HG03575 (cell line): ENCODE measurements around the gene NRBF2.
"Not testable (repeated sequence)": the region's sequence is repeated elsewhere in the genome, so short reads cannot be mapped to it uniquely, and the experiment has no call there.

Experiments used
- ATAC-seq: cut with Tn5 transposase; IDR thresholded peaks from one replicate; pipeline ENCODE4 v1.9.1; 2021; ENCODE audit not compliant: unreplicated experiment, insufficient number of reproducible peaks, low FRiP score; ENCODE audit errors: extremely low read depth

Gene NRBF2

GRCh38 chr10:63133056-63133820, at the start of gene NRBF2:
Gene NRBF2 (plus strand): TSS chr10:63133328. CDS start chr10:63133471, 143 bp downstream.
- peak; percentile 97 for ATAC-seq

- ATAC-seq, result not testable (repeated sequence)
Observed at GRCh38 chr10:63083406-63083805, 49.7 kb upstream of the NRBF2 start.

DNA sequence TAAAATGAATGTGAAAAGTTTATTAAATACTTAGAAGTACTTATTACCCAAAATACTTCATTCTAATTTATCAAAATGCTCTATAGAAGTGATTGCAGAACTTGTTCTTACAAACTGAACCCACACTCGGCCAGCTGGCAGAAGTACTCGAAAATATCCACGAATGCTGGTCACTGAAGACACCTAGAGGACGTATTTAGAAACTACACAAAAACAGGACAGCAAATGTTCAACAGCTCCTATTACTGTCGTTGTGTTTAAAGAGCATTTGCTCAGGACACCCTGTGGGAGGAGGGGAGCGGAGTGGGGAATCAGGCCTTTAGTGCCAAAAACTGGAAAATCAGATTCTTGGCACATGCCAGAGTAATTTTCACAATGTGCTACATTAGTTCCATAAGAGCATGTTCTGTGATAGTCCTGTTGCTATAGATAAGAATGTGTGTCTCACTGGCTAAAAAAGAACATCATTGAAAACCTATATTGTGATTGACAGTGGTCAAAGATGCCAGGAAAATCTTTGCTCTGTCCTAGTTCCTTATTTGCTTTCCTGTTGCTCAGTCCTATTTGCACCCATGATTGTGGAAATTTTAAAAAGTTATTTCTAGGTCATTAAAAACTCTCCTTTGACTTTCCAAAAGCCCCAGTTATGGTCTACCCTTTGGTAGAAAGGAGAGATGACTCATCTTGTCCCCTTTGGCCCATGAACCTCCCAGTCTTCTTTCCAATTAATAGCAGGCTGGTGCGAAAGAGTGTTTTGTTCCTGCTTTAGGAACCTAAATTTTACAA, 49.0 kb upstream of the NRBF2 start:
- no peak for ATAC-seq

DNA sequence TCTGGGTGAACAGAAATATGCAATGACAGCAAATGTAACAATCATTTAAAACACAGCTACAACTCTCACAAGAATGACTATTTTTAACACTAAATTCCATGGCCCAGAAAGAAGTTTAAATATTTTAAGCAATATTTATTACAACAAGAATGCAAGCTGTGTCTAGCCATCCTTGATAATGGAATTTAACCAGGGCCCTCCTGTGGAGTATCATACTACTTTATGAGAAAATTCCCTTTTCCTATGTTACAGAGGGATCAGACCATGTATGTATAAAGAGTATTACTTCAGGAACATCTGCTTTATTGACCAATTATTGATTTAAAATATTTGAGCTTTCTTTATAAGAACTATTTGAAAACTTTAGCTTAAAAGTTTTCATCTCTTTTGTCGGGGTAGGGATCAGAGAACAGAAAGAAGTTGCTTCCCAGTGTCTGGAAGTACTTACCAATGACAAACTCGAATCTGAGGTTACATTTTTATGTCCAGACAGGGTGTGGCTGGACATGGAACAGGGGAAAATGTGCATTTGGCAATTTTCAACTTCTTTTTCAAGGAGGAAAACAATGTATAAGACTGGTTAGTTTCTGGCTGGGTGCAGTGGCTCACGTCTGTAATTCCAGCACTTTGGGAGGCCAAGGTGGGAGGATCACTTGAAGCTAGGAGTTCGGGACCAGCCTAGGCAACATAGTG, 48.3 kb upstream of the NRBF2 start:
- no peak for ATAC-seq

GRCh38 chr10:63093227-63093626, 39.9 kb upstream of the NRBF2 start:
- no peak for ATAC-seq

DNA sequence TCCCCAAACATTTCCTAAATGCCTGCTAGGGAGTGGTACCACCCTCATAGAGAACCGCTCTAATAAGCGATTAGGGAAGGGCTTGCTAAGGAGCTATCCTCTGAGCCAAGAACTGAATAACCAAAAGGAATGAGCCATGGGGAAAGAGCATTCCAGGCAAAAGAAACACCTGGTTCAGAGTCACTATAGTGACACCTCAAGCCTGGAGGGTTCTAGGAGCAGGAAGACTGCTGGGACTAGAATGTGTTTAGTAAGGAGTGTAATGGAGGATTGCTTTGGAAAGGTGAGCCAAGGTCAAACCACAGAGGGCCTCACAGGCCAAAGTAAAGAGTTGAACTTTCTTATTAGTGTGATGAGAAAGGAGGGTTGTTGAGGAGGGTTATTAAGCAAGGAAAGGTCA, 38.7 kb upstream of the NRBF2 start:
- no peak for ATAC-seq

GRCh38 chr10:63094881-63095280, 38.2 kb upstream of the NRBF2 start:
- ATAC-seq, result no peak

DNA sequence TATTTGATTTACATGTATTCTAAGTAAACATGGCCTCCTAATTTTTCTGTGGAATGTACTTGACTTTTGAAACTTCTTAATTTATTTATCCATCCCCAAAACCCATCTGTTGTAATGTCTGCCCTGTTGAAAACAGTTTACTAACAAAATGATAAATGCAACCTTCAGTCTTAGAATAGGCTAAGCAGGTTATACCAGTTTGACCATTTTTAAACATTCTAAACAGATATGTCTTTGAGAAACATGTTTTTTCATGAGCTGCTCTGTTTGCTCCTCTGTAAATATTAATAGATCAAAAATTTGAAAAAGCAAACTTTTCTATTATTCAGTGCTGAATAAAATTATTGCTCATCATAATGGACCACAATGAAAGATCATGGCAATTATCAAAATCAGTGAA, 33.4 kb upstream of the NRBF2 start:
- no peak for ATAC-seq

- not testable (repeated sequence) for ATAC-seq
Observed at GRCh38 chr10:63101091-63101490, 32.0 kb upstream of the NRBF2 start.

GRCh38 chr10:63102279-63102883, 30.7 kb upstream of the NRBF2 start:
- ATAC-seq, result not testable (repeated sequence)

DNA sequence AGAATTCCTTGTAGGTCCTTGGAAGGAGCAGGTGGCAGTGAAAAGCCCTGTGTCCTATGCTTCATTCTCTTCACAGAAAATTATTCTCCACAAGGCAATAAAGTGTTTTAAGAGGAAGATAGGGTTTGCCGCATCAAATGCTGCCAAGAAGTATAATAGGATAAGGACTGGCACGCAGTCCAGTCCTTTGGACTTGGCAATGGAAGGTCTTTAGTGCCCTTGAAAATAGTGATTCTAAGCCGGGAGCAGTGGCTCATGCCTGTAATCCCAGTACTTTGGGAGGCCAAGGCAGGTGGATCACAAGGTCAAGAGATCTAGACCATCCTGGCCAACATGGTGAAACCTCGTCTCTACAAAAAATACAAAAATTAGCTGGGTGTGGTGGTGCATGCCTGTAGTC, 29.9 kb upstream of the NRBF2 start:
- ATAC-seq, result not testable (repeated sequence)

DNA sequence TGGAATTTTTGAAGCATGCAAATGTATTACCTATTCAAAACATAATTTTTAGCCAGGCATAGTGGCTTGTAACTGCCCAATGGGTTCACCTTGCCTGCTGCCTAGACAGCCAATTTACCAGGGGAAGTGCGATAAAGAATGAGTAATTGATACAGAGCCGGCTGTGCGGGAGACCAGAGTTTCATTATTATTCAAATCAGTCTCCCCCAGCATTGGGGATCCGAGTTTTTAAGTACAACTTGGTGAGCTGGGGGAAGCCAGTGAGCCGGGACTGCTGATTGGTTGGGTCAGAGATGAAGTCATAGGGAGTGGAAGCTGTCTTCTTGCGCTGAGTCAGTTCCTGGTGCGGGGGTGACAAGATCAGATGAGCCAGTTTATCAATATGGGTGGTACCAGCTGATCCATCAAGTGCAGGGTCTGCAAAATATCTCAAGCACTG, 29.1 kb upstream of the NRBF2 start:
- no peak for ATAC-seq

- no peak for ATAC-seq
Observed at GRCh38 chr10:63105225-63106110, 27.7 kb upstream of the NRBF2 start.

- ATAC-seq, result no peak
Observed at GRCh38 chr10:63106111-63106755, 26.9 kb upstream of the NRBF2 start.

DNA sequence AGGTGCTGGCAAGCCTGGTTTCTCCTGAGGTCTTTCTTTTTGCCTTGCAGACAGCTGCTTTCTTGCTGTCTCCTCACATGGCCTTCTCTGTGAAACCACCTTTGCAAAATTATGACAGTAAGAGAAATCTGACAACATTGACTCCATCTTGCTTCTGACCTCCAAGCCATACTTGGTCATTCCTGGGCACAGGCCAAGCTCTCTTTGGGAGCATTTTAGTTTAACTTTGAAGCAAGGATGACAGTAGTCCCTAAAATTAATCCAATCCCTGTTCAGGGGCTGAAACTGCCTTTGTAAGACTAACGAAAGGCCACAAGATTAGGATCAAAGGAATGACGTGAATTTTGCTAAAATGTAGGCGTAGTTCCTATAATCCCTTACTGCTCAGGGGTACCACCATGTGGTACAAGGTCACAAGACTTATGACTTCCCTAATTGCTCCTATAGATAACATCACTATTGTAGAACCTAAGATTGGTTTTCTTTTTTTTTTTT, 25.1 kb upstream of the NRBF2 start:
- ATAC-seq, result no peak

- ATAC-seq, result no peak
Observed at GRCh38 chr10:63110940-63111339, 22.2 kb upstream of the NRBF2 start.

GRCh38 chr10:63114031-63114814, 18.9 kb upstream of the NRBF2 start:
- no peak for ATAC-seq
